ENCODE data around the gene HOXC9. TPM values are rescaled to one million over a fixed set of nuclear protein-coding genes. Genes with fewer than 3 reads are reported as not detected.

Gene HOXC9
- total RNA-seq, 4 donors from 2014 or later, result 1.7 to 13.2 (median 1.9) TPM; not detected in 1

DNA sequence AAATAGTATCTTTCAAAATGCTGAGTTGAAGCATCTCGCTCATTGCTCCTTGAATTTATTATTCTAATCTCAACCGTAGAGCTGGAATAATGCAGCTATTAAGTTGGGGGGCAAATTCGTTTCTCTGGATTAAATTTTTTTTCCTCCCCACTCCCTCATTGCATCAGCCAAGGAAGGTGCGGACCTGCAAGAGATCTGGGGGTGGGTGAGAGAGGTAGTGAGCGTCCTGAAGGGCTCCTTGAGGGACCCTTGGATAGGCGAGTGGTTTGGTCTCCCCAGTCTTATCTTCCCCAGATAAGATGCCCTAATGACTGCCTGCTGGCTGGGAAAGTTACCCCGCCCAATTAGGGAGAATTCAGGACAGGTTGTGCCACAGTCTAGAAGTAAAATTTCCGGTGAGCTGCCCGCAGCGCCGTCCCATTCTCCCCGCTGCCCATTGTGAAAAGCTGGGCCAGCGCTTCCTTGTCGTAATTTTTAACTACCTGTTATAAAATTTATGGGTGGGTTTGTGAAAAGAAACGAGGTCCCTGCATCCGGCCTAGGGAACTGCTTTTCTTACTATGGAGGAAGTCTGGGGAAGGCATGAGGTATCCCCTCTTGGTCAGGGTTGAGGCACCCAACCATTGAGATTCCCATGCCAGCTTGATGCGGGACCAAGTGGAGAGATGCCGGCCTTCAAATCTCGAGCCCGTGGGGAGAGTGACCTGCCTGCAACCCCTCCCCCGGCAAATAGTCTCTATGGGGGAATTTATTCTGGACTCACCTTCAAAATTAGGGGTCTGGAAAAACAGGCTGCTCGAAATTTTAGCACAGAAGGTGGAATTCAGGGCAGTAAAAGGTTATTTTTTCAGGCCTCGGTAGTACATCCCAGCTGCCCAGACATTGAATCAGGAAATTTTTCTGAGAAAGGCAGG, 15.3 kb downstream of the HOXC9 start:
- peaks cover 0 to 26% (median 5%) of the 10 kb centered on the region in 4 donors for H3K4me1 ChIP-seq
- H3K4me3 ChIP-seq, result no peak overlapping the region
- peaks cover 0 to 24% of the 10 kb centered on the region in 2 donors for H3K27me3 ChIP-seq

DNA sequence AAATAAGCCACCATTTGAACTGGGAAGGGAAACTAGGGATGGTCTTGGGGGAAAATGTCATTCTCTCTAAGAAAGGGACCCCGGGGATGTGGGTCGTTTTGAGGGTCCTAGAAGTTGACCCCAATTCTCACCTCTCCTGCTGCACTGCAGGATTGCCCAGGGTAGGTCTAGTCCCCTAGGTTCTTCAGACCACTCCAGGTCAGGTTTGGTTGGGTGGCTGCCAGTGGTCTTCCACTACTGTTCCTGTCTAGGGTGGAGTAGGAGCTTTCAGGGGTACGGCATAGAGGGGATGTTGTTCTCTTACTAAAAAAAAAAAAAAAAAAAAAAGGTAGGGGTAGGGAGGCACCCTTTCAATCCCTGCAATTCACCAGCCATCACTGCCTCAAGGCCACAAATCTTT, 16.1 kb downstream of the HOXC9 start:
- Histone ChIP-seq H3K27me3 (peaks cover 0 to 16% of the 10 kb centered on the region in 2 donors), H3K36me3 (no peaks in the 10 kb centered on the region), H3K9me3 (no peaks in the 10 kb centered on the region), H3K4me1 (peaks cover 0 to 26% (median 5%) of the 10 kb centered on the region in 4 donors), H3K27ac (peak overlapping the region; percentile 38 to 94 (median 82)), H3K4me3 (peak overlapping the region in 2 of 4 donors; percentile 45 to 56)
- TF ChIP-seq, protein P1, sequence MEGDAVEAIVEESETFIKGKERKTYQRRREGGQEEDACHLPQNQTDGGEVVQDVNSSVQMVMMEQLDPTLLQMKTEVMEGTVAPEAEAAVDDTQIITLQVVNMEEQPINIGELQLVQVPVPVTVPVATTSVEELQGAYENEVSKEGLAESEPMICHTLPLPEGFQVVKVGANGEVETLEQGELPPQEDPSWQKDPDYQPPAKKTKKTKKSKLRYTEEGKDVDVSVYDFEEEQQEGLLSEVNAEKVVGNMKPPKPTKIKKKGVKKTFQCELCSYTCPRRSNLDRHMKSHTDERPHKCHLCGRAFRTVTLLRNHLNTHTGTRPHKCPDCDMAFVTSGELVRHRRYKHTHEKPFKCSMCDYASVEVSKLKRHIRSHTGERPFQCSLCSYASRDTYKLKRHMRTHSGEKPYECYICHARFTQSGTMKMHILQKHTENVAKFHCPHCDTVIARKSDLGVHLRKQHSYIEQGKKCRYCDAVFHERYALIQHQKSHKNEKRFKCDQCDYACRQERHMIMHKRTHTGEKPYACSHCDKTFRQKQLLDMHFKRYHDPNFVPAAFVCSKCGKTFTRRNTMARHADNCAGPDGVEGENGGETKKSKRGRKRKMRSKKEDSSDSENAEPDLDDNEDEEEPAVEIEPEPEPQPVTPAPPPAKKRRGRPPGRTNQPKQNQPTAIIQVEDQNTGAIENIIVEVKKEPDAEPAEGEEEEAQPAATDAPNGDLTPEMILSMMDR (IDR thresholded peaks at IDR 0.05), result no peak
- TF ChIP-seq POLR2A (IDR thresholded peaks at IDR 0.05), result no peak
- DNase-seq, result no peak

More for the DNA sequence above, 15.3 kb downstream of the HOXC9 start:
- H3K9me3 ChIP-seq, result no peaks in the 10 kb centered on the region
- TF ChIP-seq POLR2A (IDR thresholded peaks at IDR 0.05), result no peak
- TF ChIP-seq, protein P1 (IDR thresholded peaks at IDR 0.05), result no peak
- no peaks in the 10 kb centered on the region for H3K36me3 ChIP-seq
- peak overlapping the region in 2 of 4 donors; percentile 81 to 94 for H3K27ac ChIP-seq
- no peak for DNase-seq

DNA sequence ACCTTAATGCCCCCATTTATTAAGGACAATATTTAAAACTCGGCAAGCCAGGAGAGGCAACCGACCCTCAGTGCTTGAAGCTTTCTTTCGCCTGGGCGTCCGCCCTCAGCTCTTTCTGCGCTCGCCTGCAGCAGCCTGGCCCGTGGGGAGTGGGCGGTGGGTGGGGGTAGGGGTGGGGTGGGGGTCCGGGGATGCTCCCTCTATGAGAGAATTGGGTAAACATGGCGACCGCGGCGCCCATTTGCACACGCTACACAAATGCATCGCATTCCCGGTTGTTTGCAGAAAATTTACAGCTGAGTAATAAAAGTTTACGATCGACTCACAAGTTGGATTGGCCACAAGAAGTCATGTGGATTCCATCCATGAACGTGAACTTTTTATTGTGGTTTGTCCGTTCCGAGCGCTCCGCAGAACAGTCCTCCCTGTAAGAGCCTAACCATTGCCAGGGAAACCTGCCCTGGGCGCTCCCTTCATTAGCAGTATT, 16.6 kb downstream of the HOXC9 start:
- Histone ChIP-seq H3K27me3 (peaks cover 0 to 15% of the 10 kb centered on the region in 2 donors), H3K36me3 (no peaks in the 10 kb centered on the region), H3K27ac (peak overlapping the region; percentile 76 to 94 (median 82)), H3K4me1 (peaks cover 0 to 24% (median 5%) of the 10 kb centered on the region in 4 donors), H3K4me3 (peak overlapping the region; percentile 34 to 56 (median 47)), H3K9me3 (no peaks in the 10 kb centered on the region)
- DNase-seq, result peak in 1 of 3 donors; percentile 51
- no peak for TF ChIP-seq POLR2A (IDR thresholded peaks at IDR 0.05)
- TF ChIP-seq, protein P1 (IDR thresholded peaks at IDR 0.05), result no peak

DNA sequence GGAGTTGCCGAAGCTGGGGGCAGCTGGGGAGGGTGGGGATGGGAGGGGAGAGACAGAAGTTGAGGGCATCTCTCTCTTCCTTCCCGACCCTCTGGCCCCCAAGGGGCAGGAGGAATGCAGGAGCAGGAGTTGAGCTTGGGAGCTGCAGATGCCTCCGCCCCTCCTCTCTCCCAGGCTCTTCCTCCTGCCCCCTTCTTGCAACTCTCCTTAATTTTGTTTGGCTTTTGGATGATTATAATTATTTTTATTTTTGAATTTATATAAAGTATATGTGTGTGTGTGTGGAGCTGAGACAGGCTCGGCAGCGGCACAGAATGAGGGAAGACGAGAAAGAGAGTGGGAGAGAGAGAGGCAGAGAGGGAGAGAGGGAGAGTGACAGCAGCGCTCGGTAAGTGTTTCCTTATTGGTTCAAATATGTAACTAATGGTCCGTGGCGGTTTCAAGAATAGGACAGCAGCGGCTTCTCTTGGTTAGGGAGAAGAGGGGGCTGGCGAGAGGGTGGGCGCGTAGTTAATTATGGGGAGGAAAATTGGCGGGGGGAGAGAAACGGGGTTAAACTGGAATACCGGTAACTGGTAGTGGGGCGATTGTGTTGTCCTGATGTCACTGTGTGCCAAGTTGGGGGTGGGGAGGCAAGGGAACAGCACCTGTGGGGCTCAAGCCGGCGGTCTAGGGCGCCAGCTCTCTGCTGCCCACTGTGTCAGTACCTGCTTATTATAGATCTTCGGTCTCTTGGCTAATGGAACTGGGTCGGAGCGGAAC, 17.2 kb downstream of the HOXC9 start:
- peaks cover 0 to 15% of the 10 kb centered on the region in 2 donors for H3K27me3 ChIP-seq
- H3K9me3 ChIP-seq, result no peaks in the 10 kb centered on the region
- peaks cover 0 to 18% (median 5%) of the 10 kb centered on the region in 4 donors for H3K4me1 ChIP-seq
- TF ChIP-seq POLR2A (IDR thresholded peaks at IDR 0.05), result no peak
- TF ChIP-seq, protein P1 (IDR thresholded peaks at IDR 0.05), result no peak
- H3K4me3 ChIP-seq, result peak overlapping the region; percentile 34 to 56 (median 47)
- no peak for DNase-seq
- no peaks in the 10 kb centered on the region for H3K36me3 ChIP-seq
- H3K27ac ChIP-seq, result peak overlapping the region; percentile 76 to 94 (median 82)

DNA sequence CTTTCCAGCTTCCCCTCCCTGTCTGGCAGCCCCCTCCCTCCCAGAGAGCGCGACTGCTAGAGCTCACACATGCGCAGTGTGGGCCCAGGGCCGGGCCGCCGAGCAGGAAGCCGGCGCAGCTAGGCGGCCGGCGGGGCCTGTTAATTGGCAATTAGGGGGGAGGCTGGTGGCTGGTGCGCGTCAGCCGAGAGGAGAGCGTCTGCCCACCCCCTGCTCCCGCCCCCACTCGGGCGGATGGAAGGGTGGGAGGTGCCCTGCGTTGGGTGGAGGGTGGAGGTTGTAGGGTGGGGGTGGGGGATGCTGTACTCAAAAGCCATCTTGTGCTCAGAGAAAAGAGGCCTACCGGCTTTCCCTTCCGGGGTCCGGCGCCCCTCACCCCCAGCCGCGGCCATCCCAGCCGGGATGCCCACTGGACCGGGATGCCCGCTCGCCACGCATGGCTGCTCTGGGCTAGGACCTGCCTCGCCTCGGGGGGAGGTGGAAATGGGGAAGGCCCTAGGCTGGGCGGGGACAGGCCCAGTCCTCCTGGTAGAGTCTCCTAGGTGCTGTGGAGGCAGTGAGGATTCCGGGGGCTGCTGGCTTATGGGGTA, 18.0 kb downstream of the HOXC9 start:
- Histone ChIP-seq H3K4me3 (peak overlapping the region; percentile 34 to 56 (median 47)), H3K4me1 (peaks cover 0 to 18% (median 5%) of the 10 kb centered on the region in 4 donors), H3K27ac (peak overlapping the region; percentile 76 to 94 (median 82)), H3K27me3 (peaks cover 0 to 15% of the 10 kb centered on the region in 2 donors), H3K36me3 (no peaks in the 10 kb centered on the region), H3K9me3 (no peaks in the 10 kb centered on the region)
- DNase-seq, result peak; percentile 75 to 90 (median 80)
- peak in 1 of 2 donors; percentile 12 for TF ChIP-seq POLR2A (IDR thresholded peaks at IDR 0.05)
- TF ChIP-seq, protein P1 (IDR thresholded peaks at IDR 0.05), result no peak
